Measurements from ENCODE around the gene ACOT7.
"Not testable (repeated sequence)": the region's sequence is repeated elsewhere in the genome, so short reads cannot be mapped to it uniquely, and the experiment has no call there.

The ACOT7 gene

DNA sequence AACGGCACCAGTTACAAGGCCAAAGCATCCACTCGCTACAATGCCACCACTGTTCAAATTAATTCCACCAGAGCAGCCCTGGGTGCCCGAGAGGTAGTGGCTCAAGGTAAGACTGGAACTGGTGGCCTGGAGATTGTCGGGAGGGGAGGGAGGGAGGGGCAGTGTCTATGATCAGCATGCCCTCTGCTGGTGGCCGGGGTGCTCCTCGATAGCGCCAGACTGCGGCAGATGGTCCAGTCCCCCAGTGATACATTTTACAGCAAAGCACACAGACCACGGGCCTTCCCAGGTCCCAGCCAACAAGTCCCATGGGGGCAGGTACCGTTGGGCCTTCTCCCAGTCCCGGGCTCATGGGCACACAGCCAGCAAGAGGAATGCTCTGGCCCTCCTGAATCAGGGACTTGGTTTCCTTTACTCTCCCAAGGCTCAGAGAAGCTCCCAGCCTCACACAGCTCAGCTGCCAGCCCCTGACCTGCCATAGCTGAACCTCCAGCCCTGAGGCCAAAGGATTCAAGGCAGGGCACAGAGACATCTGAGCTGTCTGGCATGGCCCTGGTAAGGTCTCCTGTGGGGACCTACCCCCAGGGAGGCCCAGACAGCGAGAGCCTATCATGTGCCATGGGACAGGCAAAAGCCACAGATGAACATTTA is 15.3 kb downstream of the ACOT7 start:
- DNase-seq (ENCODE audit: low read depth, low spot score), result no peak
- Histone ChIP-seq H3K4me3 (no peak overlapping the region), H3K9ac (ENCODE audit: insufficient read length) (no peak overlapping the region), H3K9me3 (ENCODE audit: low read depth, low read length) (no peaks in the 10 kb centered on the region; the same call in 1 of the 2 replicates), H3K36me3 (ENCODE audit: insufficient read depth, low read length) (no peaks in the 10 kb centered on the region), H3K27ac (no peak overlapping the region)
- TF ChIP-seq POLR2AphosphoS5 (IDR thresholded peaks at IDR 0.05; ENCODE audit: borderline replicate concordance, low read depth, low read length) (no peak), EZH2 (IDR thresholded peaks at IDR 0.05) (no peak), FOXP2 (optimal IDR thresholded peaks at IDR 0.05; ENCODE audit: control extremely low read depth, extremely low read length, insufficient read depth) (no peak)

GRCh38 chr1:6373961-6374720 is 19.4 kb downstream of the ACOT7 start:
- no peak for DNase-seq (ENCODE audit: low read depth, low spot score)
- TF ChIP-seq EZH2 (IDR thresholded peaks at IDR 0.05) (no peak), FOXP2 (optimal IDR thresholded peaks at IDR 0.05; ENCODE audit: control extremely low read depth, extremely low read length, insufficient read depth) (no peak), POLR2AphosphoS5 (IDR thresholded peaks at IDR 0.05; ENCODE audit: borderline replicate concordance, low read depth, low read length) (no peak)
- H3K9ac ChIP-seq (ENCODE audit: insufficient read length), result no peak overlapping the region

GRCh38 chr1:6372236-6372635 is 21.3 kb downstream of the ACOT7 start:
- DNase-seq (ENCODE audit: low read depth, low spot score); H3K9ac ChIP-seq (ENCODE audit: insufficient read length); H3K4me3 ChIP-seq; H3K9me3 ChIP-seq (ENCODE audit: low read depth, low read length); H3K36me3 ChIP-seq (ENCODE audit: insufficient read depth, low read length); H3K27ac ChIP-seq: not testable (repeated sequence)

More at GRCh38 chr1:6373961-6374720, 19.4 kb downstream of the ACOT7 start:
- no peak overlapping the region for H3K27ac ChIP-seq
- H3K4me3 ChIP-seq, result no peak overlapping the region
- no peaks in the 10 kb centered on the region for H3K36me3 ChIP-seq (ENCODE audit: insufficient read depth, low read length)
- H3K9me3 ChIP-seq (ENCODE audit: low read depth, low read length), result no peaks in the 10 kb centered on the region

- no peaks in the 10 kb centered on the region for H3K9me3 ChIP-seq (ENCODE audit: low read depth, low read length)
- H3K36me3 ChIP-seq (ENCODE audit: insufficient read depth, low read length), result no peaks in the 10 kb centered on the region
- no peak overlapping the region for H3K4me3 ChIP-seq
- TF ChIP-seq EZH2 (IDR thresholded peaks at IDR 0.05) (no peak), FOXP2 (optimal IDR thresholded peaks at IDR 0.05; ENCODE audit: control extremely low read depth, extremely low read length, insufficient read depth) (no peak), POLR2AphosphoS5 (IDR thresholded peaks at IDR 0.05; ENCODE audit: borderline replicate concordance, low read depth, low read length) (no peak)
- H3K9ac ChIP-seq (ENCODE audit: insufficient read length), result no peak overlapping the region
- H3K27ac ChIP-seq, result no peak overlapping the region
- no peak for DNase-seq (ENCODE audit: low read depth, low spot score)
Observed at GRCh38 chr1:6370006-6370405, 23.6 kb downstream of the ACOT7 start.

- DNase-seq (ENCODE audit: low read depth, low spot score), result no peak
- no peak for TF ChIP-seq POLR2AphosphoS5 (IDR thresholded peaks at IDR 0.05; ENCODE audit: borderline replicate concordance, low read depth, low read length)
- no peak for TF ChIP-seq FOXP2 (optimal IDR thresholded peaks at IDR 0.05; ENCODE audit: control extremely low read depth, extremely low read length, insufficient read depth)
- TF ChIP-seq EZH2 (IDR thresholded peaks at IDR 0.05), result no peak
- no peak overlapping the region for H3K27ac ChIP-seq
- no peak overlapping the region for H3K9ac ChIP-seq (ENCODE audit: insufficient read length)
- H3K9me3 ChIP-seq (ENCODE audit: low read depth, low read length), result no peaks in the 10 kb centered on the region
- no peak overlapping the region for H3K4me3 ChIP-seq
- no peaks in the 10 kb centered on the region for H3K36me3 ChIP-seq (ENCODE audit: insufficient read depth, low read length)
Observed at GRCh38 chr1:6367381-6368012, 26.1 kb downstream of the ACOT7 start.

- Histone ChIP-seq H3K4me3 (no peak overlapping the region), H3K27ac (no peak overlapping the region), H3K9ac (ENCODE audit: insufficient read length) (no peak overlapping the region), H3K36me3 (ENCODE audit: insufficient read depth, low read length) (no peaks in the 10 kb centered on the region), H3K9me3 (ENCODE audit: low read depth, low read length) (no peaks in the 10 kb centered on the region)
- TF ChIP-seq EZH2 (IDR thresholded peaks at IDR 0.05) (no peak), FOXP2 (optimal IDR thresholded peaks at IDR 0.05; ENCODE audit: control extremely low read depth, extremely low read length, insufficient read depth) (no peak), POLR2AphosphoS5 (IDR thresholded peaks at IDR 0.05; ENCODE audit: borderline replicate concordance, low read depth, low read length) (no peak)
- no peak for DNase-seq (ENCODE audit: low read depth, low spot score)
Observed at GRCh38 chr1:6365047-6365446, 28.5 kb downstream of the ACOT7 start.

DNA sequence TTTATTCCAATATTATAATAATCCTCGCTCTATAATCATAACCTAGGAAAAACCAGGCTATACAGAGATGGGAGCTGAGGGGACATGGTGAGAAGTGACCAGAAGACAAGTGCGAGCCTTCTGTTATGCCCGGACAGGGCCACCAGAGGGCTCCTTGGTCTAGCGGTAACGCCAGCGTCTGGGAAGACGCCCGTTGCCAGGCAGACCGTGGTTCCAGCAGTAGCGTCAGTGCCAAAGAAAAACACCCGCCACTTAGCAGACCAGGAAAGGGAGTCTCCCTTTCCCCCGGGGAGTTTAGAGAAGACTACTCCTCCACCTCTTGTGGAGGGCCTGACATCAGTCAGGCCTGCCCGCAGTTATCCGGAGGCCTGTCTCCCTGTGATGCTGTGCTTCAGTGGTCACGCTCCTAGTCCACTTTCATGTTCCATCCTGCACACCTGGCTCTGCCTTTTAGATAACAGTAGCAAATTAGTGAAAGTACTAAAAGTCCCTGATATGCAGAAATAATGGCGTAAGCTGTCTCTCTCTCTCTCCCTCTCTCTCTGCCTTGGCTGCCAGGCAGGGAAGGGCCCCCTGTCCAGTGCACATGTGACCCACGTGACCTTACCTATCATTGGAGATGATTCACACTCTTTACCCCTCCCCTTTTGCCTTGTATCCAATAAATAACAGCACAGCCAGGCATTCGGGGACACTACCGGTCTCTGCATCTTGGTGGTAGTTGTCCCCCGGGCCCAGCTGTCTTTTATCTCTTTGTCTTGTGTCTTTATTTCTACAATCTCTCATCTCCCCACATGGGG is 30.3 kb downstream of the ACOT7 start:
- DNase-seq (ENCODE audit: low read depth, low spot score); H3K36me3 ChIP-seq (ENCODE audit: insufficient read depth, low read length); H3K4me3 ChIP-seq; H3K27ac ChIP-seq; H3K9me3 ChIP-seq (ENCODE audit: low read depth, low read length); H3K9ac ChIP-seq (ENCODE audit: insufficient read length): not testable (repeated sequence)

- Histone ChIP-seq H3K36me3 (ENCODE audit: insufficient read depth, low read length) (no peaks in the 10 kb centered on the region), H3K27ac (no peak overlapping the region), H3K9ac (ENCODE audit: insufficient read length) (no peak overlapping the region), H3K9me3 (ENCODE audit: low read depth, low read length) (no peaks in the 10 kb centered on the region), H3K4me3 (no peak overlapping the region)
- no peak for TF ChIP-seq POLR2AphosphoS5 (IDR thresholded peaks at IDR 0.05; ENCODE audit: borderline replicate concordance, low read depth, low read length)
- no peak for TF ChIP-seq EZH2 (IDR thresholded peaks at IDR 0.05)
- TF ChIP-seq FOXP2 (optimal IDR thresholded peaks at IDR 0.05; ENCODE audit: control extremely low read depth, extremely low read length, insufficient read depth), result no peak
- no peak for DNase-seq (ENCODE audit: low read depth, low spot score)
Observed at GRCh38 chr1:6361124-6361775, 32.3 kb downstream of the ACOT7 start.
